Activated CD8-positive, alpha-beta memory T cell treated with anti-CD3 and anti-CD28 coated beads, Interleukin-2, amount 50 U/mL, for 24 hours (primary cell): ENCODE results near the gene USP34.
"Not testable (repeated sequence)": the region's sequence is repeated elsewhere in the genome, so short reads cannot be mapped to it uniquely, and the experiment has no call there.

Experiments used
- DNase-seq: peaks from one replicate; pipeline ENCODE4 v3.0.0-alpha.2; 2020; ENCODE audit errors: extremely low read depth

The USP34 gene

DNA sequence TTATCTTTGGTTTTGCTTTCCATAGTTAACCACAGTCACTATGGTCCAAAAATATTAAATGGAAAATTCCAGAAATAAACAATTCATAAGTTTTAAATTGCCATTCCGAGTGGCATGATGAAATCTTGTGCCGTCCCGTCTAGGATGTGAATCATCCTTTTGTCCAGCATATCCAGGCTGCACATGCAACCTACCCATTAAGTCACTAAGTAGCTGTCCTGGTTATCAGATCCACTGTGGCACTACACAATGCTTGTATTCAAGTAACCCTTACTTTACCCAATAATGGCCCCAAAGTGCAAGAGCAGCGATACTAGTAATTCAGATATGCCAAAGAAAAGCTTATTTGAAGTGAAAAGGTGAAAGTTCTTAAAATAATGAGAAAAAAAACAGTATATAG lies 10.7 kb downstream of the USP34 start:
- DNase-seq: no peak

DNA sequence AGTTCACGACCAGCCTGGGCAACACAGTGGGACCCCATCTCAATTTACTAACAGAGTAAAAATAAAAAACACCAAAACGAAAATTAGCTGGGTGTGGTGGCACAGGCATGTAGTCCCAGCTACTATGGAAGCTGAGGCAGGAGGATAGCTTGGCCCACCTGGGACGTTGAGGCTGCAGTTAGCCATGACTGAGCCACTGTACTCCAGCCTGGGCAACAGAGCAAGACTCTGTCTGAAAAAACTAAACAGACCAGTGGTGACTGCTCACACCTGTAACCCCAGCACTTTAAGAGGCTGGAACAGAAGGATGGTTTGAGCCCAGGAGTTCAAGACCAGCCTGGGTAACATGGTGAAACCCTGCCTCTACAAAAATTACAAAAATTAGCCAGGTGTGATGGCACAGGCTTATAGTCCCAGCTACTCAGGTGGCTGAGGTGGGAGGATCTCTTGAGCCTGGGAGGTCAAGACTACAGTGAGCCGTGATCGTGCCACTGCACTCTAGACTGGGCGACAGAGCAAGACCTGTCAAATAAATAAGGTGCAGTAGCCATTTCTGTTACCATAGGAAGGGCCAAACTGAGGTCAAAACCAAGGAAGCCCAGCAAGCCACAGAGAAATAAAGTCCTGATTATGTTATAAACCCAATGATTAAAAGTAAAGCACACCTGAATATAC lies 14.0 kb downstream of the USP34 start:
- DNase-seq: no peak

DNA sequence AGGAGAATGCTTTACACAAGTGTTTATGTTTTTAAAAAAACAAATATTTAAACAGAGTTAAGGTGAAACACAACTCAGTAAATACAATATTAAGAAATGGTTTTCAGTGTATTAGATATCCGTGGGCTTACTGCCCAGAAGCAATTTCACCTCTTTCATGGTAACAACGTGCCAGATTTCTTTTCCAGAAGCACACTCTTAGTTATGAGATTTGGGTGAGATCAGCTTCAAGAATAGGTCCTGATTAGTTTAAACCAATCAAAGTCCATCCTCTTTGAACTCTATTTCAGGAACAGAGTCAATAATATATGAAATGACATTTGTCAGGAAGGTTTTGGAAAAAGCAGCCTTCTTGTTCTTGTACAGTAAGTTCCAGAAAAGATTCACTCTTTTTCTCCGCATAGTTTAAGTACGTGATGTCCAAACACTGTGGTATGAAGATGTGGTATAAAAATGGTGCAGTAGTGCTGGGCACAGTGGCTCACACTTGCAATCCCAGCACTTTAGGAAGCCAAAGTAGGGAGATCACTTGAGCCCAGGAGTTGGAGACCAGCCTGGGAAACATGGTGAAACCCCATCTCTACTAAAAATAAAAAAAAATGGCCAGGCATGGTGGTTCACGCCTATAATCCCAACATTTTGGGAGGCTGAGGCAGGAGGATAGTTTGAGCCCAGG lies 14.7 kb downstream of the USP34 start:
- no peak for DNase-seq

DNA sequence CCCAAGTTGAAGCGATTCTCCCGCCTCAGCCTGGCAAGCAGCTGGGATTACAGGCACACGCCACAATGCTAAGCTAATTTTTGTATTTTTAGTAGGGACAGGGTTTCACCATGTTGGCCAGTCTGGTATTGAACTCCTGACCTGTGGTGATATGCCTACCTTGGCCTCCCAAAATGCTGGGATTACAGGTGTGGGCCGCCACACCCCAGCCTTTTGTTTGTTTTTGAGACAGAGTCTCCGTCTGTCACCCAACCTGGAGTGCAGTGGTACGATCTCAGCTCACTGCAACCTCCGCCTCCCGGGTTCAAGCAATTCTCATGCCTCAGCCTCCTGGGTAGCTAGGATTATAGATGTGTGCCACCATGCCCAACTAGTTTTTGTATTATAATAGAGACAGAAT lies 15.9 kb downstream of the USP34 start:
- DNase-seq: not testable (repeated sequence)

DNA sequence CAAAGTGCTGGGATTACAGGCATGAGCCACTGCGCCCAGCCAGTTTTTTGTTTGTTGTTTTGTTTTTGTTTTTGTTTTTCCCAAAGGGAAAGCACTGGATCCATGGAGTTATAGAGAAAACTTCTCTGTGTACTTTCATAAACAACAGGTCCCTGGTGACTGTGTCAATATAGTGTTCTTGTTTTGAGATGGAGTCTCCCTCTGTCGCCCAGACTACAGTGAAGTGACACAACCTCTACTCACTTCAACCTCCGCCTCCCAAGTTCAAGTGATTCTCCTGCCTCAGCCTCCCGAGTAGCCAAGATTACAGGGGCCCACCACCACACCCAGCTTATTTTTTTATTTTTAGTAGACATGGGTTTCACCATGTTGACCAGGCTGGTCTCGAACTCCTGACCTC lies 16.5 kb downstream of the USP34 start:
- no peak for DNase-seq

DNA sequence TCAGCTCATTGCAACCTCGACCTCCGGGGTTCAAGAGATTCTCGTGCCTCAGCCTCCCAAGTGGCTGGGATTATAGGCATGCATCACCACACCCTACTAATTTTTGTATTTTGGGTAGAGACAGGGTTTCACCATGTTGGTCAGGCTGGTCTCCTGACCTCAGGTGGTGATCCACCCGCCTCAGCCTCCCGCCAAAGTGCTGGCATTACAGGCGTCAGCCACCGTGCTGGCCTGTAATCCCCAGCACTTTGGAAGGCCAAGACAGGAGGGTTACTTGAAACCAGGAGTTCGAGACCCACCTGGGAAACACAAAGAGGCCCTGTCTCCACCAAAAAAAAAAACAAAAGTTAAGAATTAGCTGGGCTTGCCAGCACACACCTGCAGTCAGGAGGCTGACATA lies 18.5 kb downstream of the USP34 start:
- no peak for DNase-seq

DNA sequence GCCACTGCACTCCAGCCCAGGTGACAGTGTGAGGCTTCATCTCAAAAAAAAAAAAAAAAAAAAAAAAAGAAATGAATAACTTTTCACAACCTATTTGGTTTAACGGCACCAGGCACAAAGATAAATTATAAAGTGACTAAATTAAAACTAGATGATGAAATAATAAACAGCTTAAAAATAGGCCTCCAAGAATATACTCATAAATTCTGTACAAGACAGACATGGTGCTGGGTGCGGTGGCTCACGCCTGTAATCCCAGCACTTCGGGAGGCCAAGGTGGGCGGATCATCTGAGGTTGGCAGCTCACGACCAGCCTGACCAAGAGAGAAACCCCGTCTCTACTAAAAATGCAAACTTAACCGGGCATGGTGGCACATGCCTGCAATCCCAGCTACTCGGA lies 19.7 kb downstream of the USP34 start:
- DNase-seq: no peak

DNA sequence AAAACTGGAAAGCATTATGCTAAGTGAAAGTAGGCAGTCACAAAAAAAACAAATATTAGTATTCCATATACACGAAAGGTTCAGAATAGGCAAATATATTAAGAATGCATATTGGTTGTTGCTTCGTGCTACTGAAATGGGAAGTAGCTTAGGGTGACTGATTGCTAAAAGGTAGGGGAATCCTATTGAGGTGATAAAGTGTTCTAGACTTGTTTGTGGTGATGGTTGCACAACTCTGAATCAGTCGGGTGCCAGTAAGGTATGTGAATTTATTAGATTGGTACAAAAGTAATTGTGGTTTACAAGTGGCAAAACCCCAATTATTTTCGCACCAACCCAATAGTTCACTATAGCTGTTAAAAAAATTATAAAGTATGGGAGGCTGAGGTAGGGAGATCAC lies 20.7 kb downstream of the USP34 start:
- no peak for DNase-seq

DNA sequence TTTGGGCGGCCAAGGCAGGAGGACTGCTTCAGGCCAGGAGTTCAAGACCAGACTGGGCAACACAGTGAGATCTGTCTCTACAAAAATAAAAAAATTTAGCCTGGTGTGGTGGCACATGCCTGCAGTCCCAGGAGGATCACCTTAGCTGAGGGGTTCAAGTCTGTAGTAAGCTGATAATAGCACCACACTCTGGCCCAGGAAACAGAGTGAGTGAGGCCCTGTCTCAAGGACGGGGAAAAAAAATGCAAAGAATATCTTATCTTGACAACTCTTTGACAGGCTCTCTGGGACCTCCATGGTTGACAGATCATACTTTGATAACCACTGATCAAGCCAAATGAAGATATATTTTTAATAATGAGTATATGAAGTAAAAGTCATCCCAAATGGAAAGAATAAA lies 22.7 kb downstream of the USP34 start:
- DNase-seq: no peak

DNA sequence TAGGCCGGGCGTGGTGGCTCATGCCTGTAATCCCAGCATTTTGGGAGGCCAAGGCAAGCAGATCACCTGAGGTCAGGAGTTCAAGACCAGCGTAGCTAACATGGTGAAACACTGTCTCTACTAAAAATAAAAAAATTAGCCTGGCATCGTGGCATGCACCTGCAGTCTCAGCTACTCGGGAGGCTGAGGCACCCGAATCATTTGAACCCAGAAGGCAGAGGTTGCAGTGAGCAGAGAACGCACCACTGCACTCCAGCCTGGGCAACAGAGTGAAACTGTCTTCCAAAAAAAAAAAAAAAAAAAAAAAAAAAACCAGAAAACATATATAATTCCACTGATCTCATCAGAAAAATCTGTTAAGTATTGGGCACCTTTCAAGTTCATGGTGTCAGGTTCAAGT lies 23.9 kb downstream of the USP34 start:
- DNase-seq: not testable (repeated sequence)

DNA sequence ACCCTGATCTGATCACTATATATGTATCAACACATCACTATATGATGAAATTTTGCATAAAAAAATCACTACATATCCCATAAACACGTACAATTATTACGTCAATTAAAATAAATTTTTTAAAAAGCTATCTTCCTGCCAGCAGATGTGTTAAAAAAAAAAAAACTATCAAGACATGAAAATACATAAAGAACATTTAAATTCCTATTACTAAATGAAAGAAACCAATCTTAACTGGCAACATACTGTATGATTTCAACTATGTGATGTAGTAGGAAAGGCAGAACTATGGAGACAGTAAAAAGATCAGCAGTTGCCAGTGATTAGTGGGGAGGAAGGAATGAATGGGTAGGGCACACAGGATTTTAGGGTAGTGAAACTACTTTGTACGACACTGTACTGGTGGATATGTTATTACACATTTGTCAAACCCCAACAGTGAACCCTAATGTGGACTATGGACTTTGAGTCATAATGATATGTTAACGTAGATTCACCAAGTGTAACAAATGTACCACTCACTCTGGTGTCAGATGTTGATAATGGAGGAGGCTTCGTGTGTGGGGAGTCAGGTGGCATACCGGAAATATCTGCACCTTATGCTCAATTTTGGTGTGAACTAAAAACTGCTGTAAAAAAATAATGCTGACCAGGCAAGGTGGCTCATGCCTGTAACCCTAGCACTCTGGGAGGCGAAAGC lies 27.4 kb downstream of the USP34 start:
- DNase-seq: no peak

DNA sequence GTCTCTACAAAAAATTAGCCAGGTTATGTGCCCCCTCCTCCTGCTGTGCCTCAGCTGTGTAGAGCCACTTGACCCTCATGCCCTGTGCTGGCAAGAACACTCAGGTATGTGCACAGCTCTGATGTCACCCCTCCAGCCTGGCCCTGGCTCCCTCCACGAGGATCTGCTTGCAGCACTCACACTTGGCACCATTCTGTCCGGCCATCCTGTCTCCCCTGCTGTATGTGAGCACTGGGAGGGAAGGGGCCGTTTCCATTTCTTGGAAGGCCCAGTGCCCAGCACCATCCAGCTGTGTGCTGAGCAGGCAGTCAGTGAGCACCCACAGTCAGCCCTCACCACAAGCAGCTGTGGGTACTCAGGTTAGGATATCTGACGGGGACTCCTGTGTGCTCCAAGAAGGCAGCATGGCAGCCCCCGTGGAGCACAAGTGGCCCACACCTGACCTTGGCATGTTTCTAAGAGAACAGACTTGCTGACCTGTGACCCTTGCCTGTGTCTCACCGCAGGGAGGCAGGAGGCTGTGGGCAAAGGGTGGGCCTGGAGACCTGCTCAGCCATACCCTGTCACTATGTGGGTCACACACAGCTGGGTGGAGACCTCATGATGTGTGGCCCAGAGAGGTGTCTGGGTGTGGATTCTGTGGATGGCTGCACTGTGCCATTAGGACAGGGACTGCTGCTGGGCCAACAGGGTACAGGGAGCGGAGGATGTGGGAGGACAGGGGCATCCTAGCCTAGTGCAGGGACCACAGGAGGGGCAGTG lies 31.5 kb downstream of the USP34 start:
- DNase-seq: no peak

DNA sequence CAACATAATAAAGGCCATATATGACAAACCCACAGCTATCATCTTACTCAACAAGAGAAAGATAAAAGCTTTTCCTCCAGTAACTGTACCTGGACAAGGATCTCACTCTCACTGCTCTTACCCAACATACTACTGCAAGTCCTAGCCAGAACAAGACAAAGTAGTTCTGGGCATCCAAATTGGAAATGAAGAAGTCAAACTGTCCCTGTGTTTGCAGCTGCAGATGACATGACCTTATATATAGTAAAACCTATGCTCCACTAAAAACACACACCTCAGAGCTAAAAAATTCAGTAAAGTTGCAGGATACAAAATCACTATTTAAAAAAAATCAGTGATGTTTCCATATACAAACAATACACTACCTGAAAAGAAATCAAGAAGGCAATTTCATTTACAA lies 32.2 kb downstream of the USP34 start:
- DNase-seq: no peak

DNA sequence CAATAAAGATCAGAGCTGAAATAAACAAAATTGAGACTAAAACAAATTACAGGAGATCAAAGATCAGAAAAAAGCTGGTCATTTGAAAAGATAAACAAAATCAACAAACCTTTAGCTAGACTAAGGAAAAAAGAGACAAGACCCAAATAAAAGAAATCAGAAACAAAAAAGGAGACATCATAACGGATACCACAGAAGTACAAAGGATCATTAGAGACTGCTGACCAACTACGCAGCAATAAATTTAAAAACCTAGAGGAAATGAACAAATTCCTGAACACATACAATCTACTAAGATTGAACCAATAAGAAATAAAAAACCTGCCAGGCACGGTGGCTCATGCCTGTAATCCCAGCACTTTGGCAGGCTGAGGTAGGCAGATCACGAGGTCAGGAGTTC lies 33.7 kb downstream of the USP34 start:
- no peak for DNase-seq

DNA sequence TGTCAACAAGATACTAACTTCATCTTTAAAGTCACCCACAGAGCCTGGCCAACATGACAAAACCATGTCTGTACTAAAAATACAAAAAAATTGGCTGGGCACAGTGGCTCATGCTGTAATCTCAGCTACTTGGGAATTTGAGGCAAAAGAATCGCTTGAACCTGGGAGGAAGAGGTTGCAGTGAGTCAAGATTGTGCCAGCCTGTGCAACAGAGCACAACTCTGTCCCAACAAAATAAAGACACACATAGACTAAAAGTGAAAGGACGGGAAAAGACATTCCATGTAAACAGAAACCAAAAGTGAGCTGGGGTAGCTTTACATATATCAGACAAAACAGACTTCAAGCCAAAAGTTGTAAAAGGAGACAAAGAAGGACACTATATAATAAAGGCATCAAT lies 34.8 kb downstream of the USP34 start:
- no peak for DNase-seq

DNA sequence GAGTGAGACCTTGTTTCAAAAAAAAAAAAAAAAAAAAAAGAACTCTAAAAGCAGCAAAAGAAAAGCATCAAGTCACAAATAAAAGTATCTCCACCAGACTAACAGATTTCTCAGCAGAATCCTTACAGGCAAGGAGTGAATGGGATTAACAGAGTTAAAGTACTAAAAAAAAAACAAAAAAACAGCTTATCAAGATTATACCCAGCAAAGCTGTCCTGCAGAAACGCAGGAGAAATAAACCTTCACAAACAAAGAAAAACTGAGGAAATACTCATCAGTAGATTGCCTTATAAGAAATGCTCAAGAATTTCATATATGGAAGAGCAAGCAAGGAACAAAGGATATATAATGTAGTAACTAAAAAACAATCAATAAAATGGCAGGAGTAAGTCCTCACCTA lies 35.6 kb downstream of the USP34 start:
- DNase-seq: no peak

DNA sequence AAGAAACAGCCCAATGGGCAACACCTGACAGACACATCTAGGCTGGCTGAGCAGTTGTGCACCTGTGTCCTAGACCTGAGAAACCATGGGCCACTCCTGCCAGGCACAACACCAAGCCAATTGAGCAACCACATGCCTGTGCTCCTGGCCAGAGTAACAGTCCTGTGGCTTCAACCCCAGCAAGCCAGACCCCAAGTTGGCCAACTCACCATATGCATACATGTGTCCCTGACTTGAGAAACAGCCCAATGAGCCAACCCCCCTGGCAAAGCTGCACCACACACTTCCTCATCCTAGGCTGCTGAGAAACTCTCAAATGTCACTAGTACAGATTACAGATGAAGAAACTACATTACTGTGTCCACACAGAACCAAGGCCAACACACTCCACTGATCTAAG lies 36.6 kb downstream of the USP34 start:
- DNase-seq: no peak

DNA sequence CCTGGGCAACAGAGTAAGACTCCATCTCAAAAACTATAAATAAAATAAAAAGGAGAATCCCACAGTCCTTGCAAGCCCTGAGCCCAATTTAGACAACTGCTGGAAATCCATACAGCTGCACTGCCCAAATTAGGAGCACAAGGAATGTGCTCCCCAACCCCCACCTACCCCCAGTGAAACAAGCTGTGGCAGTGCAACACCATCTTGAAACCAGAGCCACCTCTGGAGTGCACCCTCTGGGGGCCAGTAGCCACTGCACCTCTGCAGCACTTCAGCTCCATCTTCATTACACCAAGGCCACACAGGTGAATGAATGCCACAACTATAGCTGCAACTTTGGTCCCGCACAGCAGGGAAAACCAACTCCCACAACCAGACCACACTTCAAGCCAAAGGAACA lies 37.3 kb downstream of the USP34 start:
- no peak for DNase-seq

DNA sequence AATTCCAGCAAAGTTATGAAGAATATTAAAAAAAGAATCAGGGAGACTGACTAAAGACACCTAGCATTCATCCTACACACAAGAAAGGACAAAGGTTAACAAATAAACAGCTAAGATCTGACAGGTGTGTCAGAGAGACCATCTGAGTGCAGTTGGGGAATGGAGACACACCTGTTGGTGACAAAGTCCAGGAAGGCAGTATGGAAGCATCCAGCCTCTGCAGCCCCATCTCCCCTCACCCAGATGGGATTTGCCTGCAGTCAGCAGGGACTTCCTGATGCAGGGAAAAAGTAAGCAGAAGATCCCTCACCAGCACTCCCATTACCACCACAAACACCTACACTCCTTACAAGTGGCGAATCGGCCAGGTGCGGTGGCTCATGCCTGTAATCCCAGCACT lies 37.9 kb downstream of the USP34 start:
- no peak for DNase-seq

DNA sequence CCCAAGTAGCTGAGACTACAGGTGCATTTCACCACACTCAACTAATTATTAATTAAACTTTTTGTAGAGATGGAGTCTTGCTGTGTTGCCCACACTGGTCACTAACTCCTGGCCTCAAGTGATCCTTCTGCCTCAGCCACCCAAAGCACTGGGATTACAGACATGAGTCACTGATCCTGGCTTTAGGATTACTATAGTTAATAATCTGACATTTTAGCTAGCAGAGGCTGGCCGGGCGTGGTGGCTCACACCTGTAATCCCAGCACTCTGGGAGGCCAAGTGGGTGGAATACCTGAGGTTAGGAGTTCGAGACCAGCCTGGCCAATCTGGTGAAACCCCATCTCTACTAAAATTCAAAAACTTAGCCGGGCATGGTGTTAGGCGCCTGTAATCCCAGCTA lies 39.5 kb downstream of the USP34 start:
- DNase-seq: no peak

DNA sequence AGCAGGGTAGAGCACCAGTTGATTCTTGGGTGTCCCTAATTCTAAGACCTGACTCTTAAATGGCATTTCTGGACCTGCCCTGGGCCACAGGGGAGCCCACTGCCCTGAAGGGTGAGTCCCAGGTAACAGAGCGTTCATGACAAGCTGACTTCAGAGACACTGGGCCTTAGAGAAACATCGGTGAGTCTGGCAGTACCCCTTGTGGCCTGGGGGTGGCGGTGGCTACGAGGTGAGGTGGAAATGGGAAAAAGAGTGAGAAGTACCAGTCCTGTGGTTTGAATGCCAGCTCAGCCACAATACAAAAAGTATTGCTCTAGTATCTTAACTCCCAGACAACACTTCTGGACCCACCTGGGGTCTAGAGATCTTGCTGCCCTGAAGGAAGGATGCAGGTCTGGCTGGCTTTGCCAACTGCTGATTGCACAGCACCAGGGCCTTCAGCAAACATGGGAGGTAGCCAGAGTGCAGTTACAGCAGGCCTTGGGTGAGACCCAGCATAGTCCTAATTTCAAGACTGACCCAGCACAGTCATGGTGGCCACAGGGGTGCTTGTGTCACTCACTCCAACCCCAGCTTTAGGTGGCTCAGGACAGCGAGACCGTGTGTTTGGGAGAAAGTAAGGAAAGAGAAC lies 44.5 kb downstream of the USP34 start:
- DNase-seq: peak; percentile 30

DNA sequence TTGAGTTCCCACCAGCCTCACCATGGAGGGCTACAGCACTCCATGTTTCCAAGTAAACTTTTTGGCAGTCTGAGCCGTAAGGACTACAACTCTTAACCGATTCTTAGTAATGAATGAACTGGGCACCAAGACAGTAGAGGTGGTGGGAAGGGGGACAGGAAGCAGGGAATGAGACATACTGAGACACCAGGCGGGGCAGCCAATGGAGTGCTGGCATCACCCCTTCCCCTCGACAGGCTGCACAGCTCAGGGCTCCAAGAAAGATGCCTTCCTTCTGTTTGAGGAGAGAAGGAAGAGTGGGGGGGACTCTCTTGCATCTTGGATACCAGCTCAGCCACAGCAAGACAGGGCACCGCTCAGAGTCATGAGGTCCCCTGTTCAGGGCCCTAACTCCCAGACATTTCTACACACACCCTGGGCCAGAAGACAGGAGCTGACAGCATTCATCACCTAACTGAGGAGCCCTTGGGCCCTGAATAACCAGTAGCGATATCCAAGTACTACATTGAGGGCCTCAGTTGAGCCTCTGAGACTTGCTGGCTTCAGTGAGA lies 45.2 kb downstream of the USP34 start:
- no peak for DNase-seq
